A549 (cell line): ENCODE results near the gene MYADML2.
A peak's percentile ranks its signal among the peaks of the same experiment; 100 is the strongest.

Experiments used
- CEBPB ChIP-seq, 2 experiments: fragments of >200 bp in 1 of 2; sonication (Bioruptor Twin) in 1 of 2; formaldehyde crosslinking in 1 of 2; IDR thresholded peaks; 2 replicates each; pipeline ENCODE4 v1.6.1; 2012 to 2016
- EP300 ChIP-seq, 2 experiments: fragments of >200 bp; sonication (Bioruptor Twin); formaldehyde crosslinking; IDR thresholded peaks; 2 replicates in 1 of 2; 3 replicates in 1 of 2; pipeline ENCODE4 v1.6.1; 2016 to 2017
- MYC ChIP-seq: IDR thresholded peaks from 2 replicates; pipeline ENCODE4 v1.6.1; 2012; ENCODE audit warnings: mild to moderate bottlenecking, inconsistent platforms, low read length, improper control_type of control experiment, borderline replicate concordance
- PHF8 ChIP-seq: fragments of 200-600 bp; sonication (generic); IDR thresholded peaks from 2 replicates; pipeline ENCODE4 v1.6.1; 2016; ENCODE audit warnings: low read depth, mild to moderate bottlenecking, antibody characterized with exemption, moderate library complexity, borderline replicate concordance
- POLR2A ChIP-seq: IDR thresholded peaks from 2 replicates; pipeline ENCODE4 v1.6.1; 2012; ENCODE audit warnings: mild to moderate bottlenecking, low read length
- SMC3 ChIP-seq: fragments of >200 bp; sonication (Bioruptor Twin); formaldehyde crosslinking; IDR thresholded peaks from 3 replicates; pipeline ENCODE4 v1.6.1; 2018; ENCODE audit warnings: inconsistent platforms
- TF ChIP-seq, protein P1 (sequence below): fragments of >200 bp; sonication (Bioruptor Twin); formaldehyde crosslinking; IDR thresholded peaks from 3 replicates; pipeline ENCODE4 v1.5.1; 2016

DNA sequence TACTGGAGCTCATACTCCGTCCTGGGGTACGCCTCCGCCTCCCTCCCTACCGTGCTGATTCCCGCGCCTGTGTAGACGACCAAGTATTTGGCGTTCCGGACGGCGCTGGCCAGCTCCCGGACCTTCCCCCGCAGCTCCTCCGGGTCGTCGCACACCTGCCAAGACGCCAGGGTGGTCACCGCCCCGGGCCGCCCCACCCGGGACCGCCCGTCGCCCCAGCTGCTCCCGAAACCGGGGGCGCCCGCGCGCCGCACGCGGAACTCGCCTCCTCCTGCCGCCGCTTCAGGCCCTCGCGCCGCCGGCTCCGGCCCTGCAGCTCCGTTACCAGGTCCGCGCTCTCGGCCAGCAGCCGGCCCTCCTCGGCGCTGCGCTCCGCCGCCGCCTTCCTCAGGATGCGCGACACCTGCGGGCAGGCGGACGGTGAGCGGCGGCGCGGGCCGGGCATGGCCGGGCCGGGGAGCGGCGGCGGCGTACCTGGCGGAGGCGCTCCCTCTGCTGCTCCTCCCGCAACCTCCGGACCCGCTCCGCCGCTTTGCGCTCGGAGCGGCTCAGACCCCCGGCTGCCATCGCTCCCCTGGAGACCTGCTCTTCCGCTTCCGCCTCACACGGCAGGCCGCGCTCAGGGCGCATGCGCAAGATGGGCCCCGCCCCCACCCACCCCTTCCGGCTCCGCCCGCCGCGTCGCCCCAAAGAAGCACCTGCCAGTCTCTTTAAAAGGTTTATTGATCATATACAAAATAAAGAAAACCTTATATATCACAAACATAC, 29.3 kb downstream of the MYADML2 start, which contains the start of gene SIRT7:
- TF ChIP-seq PHF8 (peak; percentile 50; the same call in 1 of the 2 replicates), MYC (no peak), SMC3 (no peak), EP300 (IDR thresholded peaks at IDR 0.05) (no peak), CEBPB (IDR thresholded peaks at IDR 0.05) (no peak), POLR2A (peak; percentile 69)
- TF ChIP-seq, protein P1, sequence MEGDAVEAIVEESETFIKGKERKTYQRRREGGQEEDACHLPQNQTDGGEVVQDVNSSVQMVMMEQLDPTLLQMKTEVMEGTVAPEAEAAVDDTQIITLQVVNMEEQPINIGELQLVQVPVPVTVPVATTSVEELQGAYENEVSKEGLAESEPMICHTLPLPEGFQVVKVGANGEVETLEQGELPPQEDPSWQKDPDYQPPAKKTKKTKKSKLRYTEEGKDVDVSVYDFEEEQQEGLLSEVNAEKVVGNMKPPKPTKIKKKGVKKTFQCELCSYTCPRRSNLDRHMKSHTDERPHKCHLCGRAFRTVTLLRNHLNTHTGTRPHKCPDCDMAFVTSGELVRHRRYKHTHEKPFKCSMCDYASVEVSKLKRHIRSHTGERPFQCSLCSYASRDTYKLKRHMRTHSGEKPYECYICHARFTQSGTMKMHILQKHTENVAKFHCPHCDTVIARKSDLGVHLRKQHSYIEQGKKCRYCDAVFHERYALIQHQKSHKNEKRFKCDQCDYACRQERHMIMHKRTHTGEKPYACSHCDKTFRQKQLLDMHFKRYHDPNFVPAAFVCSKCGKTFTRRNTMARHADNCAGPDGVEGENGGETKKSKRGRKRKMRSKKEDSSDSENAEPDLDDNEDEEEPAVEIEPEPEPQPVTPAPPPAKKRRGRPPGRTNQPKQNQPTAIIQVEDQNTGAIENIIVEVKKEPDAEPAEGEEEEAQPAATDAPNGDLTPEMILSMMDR: no peak
